HG03571 (cell line): ENCODE measurements around the gene OXCT1.
A peak's percentile ranks its signal among the peaks of the same experiment; 100 is the strongest.
"Not testable (repeated sequence)": the region's sequence is repeated elsewhere in the genome, so short reads cannot be mapped to it uniquely, and the experiment has no call there.

ENCODE experiments used
- ATAC-seq: cut with Tn5 transposase; IDR thresholded peaks from one replicate; pipeline ENCODE4 v1.9.1; 2021; ENCODE audit not compliant: unreplicated experiment

The OXCT1 gene

DNA sequence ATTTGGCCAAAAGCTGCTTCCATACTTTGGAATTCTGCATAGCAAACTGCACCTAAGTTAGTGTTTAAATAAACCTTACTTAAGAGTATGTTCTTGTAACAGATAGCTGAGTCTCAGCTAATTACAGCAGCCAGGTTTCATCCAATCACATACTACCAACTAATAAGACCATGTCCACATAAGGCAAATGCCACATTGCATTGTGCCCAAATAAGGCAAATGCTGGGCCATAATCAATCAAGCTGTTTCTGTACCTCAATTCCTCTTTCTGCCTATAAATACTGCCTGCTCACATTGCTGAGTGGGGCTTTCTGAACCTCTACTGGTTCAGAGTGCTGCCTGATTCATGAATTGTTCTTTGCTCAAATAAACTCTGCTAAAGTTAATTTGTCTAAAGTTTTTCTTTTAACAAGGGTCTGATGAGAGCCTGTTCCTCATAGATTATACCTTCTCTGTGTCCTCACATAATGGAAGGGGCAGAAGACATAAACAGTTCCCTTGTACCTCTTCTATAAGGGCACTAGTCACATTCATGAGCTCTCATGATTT lies 4.4 kb upstream of the OXCT1 start:
- no peak for ATAC-seq

DNA sequence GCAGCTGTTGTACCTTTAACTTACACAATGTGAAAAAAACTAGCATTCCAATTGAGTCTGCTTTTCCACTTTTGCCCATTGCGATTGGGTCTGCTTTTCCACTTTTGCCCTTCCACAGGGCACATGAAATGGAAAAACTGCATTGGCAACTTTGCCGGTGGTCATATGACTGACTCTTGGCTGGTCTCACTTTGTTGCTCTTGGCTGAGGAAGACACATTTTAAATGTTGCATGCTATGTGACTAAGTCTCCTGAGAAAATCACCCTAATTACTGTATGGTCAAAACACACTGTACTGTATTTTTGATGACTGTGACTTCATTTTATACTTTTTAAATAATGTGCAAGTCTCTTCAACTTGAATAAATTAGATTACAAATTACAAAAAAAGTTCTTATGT lies 1.6 kb upstream of the OXCT1 start:
- ATAC-seq, result no peak

DNA sequence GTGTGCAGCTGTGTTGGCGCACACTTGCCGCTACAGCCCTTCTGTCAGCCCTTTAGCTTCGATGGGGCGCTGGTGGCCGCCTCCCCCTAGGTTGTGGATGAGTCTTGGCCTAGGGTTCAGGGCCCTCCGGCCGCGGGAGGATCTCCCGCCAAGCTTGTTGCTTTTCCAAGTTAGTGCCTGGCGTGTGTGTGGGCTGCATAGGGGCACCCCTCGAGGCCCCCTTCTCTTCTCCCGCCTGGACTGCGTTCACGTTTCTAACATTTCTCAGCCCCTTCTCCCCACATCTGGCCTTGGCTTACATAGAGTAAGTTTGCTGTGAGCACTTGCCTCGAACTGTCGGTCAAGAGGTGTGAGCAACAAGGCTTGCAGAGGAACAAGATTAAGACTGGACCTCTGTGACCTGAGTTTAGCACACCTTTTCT lies 413 bp upstream of the OXCT1 start:
- ATAC-seq, result no peak

DNA sequence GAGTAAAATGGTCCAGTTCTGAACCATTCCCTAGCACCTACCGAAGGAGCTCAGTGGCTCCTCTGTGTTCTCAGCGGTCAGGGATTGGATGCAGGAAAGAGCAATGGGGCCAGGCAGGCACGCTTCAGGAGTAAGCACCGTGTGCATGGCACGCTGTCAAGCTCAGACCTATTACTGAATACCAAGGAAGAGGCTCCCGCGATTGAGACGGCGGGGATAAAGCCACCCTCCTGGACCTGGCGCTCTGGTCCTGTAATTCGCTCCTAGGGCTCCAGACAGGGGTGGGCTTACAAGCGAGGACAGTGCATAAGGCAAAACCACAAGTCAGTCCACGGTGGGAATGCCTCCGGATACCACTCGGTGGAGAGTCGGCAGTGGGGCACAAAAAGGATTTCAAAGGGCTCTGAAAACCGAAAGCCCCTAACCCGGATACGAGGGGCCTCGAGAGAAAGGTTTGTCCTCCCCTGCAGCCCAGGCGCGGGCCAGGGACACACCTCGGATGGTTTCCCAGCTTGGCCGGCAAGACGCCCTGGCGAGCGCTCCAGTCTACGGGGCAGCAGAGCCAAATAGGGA lies 988 bp downstream of the OXCT1 start:
- ATAC-seq, result peak; percentile 2

GRCh38 chr5:41863871-41864486 lies 6.2 kb downstream of the OXCT1 start:
- ATAC-seq, result no peak

GRCh38 chr5:41858890-41859289 lies 11.3 kb downstream of the OXCT1 start:
- ATAC-seq, result no peak

- ATAC-seq, result no peak
Observed at GRCh38 chr5:41857989-41858388, 12.2 kb downstream of the OXCT1 start.

DNA sequence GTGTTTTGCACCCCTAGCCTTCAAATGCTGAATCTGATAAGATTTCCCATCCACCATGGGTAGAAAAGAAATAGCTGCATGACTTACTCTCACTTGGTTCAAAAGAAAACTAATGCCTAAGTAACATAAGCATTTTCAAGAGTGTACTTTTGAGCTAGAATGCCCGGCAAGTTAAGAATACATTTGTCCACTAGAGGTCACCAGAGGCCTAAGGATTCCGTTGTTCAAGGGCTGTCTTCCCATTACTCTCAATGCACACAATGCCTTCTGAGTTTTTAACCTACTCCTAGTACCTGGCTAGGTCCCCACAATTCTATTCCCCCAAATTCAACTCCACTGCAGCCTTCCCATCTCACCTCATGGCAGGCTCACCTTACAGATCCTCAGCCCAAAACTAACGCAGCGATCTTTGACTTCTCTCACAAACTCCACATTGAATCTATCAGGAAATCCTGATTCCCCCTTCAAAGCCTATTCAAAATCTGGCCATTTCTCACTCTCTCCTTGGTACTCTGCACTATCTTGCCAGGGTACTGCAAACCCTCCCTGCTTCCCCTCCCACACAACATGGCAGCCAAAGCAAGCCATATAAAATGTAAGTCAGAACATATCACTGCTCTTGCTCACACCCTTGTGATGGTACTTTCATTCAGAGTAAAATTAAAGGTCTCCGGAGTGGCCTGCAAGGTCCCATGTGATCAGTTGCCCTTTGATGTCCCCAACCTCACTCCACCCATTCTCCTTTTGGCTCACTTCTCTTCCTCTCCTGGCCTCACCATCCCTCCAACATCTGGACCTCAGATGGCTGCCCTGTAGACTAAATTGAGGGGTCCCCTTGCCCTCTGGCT lies 13.4 kb downstream of the OXCT1 start:
- ATAC-seq, result peak; percentile 82

DNA sequence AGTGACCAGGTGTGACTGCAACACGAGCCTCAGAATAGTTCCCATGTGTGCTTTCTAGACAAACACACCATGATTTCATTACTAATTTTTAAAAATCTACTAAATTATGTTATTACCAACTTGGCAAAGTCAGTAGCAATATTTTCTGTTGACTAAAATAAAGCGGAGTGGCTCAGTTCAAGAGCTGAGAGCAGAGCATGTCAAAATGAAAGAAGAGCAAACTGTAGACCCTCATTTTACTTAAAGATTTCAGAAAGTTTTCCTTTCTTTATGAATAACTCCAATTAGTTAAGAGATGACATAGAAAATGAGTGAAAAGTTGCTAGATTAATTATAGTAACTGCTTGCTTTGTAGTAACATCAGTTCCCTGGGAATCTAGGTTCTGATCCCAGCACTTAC lies 17.9 kb downstream of the OXCT1 start:
- no peak for ATAC-seq

DNA sequence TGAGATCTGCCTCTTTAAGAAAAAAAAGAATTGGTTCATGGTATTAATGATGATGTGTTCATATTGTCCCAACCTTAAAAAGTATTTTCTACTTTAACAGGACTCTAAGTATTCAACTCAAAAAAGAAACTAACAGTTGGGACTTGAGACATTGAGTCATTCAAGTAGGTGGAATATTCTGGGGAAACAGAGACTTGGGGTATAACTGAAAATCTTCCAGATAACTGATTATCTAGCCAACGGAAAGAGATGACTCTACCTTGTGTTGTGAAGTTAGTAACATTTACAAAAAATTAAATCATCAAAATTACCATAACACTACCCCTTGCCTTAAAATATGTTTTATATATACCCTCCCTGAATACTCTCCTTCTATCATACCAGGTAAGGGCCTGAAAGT lies 19.1 kb downstream of the OXCT1 start:
- ATAC-seq, result no peak

- no peak for ATAC-seq
Observed at GRCh38 chr5:41848983-41849382, 21.2 kb downstream of the OXCT1 start.

- ATAC-seq, result not testable (repeated sequence)
Observed at GRCh38 chr5:41845751-41846150, 24.5 kb downstream of the OXCT1 start.

GRCh38 chr5:41844502-41844901 lies 25.7 kb downstream of the OXCT1 start:
- no peak for ATAC-seq

DNA sequence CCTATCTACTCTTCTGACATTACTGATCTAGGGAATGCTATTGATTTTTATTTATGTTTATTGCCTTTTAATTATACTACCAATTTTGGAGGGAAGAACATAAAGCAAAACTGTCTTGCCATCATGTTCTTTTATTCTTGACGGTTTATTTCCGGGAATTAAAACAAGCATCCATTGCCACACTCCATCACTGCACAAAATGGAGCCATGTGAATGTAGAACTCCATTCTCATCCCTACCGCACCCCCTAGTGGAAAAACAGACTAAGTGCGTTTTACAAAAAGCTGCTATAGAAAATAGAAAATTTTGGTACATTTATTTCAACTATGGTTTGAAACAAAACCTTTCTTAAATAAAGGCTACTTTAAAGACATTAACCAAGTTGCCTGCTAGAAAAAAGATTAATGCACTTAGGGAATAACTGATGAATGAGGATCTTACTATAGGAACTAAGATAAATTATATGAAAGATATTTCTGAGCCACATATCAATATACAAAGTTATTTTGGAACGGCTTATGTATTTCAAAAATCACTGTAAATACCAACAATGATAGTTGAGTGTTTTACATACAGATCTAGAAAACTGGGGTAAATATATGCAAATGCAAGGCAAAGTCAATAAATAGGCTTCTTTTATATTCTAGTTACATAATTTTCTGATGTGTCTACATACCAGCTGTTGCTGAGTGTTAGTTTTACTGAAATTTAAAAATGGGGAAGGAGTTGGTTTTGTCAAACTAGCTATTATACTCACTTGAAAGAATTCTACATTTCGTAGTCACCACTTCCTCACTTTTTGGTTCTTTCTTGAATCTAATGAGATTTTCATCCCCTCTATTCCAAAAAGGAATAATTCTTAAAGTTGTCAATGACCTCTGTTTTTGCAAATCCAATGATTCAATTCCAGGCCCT lies 26.5 kb downstream of the OXCT1 start:
- ATAC-seq, result peak; percentile 47

- ATAC-seq, result peak; percentile 89
Observed at GRCh38 chr5:41842777-41843176, 27.4 kb downstream of the OXCT1 start.

DNA sequence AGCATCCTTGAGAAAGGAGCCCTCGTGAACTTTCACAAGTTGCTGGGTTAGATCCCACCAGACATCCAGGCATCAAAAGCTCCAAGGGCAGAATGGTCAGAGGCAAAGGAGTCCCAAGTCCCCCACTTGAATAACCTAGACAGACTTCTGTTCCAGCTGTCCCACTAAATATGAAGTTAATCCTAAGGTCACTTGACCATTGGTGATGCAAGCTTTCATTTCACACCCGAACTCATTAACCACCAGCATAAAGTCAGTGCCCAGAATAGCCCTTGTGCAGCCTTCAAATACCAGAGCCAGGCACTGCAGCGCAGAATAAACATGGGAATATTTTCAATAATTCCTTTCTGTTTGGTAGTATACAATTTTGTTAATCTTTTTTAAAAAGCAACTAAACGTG lies 28.9 kb downstream of the OXCT1 start:
- no peak for ATAC-seq

DNA sequence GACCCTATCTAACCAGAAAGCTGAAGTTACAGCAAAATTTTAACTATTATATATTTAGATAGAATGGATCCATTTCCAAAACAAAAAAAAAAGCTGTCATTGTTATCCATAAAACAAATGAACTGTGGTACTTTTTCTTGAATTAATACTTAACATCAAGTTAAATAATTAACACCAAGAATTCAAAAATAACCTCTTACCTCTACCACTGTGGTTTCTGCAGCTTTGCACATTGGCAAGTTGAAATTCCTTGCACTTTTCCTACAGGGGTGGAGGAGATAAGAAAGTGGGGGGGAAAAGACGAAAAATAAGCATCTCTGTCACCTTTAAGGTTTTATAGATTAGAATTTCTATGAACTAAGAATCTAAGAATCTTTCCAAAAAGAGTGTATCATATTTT lies 30.0 kb downstream of the OXCT1 start:
- ATAC-seq, result no peak

- ATAC-seq, result no peak
Observed at GRCh38 chr5:41837793-41838192, 32.4 kb downstream of the OXCT1 start.

DNA sequence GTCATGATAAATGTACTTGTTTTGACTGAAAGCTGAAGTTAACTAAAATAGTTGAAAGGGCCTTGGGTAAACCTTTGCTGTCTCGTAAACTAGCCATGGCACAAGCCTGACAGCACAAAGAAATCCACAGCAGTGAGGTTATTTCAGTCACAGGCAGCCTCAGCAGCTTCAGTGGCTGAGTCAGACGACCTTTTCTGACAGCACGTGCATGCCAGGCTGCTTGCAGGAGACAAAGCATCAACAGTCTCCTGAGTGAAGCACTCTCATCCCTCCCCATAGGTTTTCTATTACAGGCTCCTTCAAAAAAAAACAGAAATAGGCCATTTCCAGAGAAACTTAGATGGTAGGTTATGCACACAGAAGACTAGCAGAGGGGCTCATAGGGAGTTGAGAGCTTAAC lies 34.6 kb downstream of the OXCT1 start:
- ATAC-seq, result no peak

- ATAC-seq, result no peak
Observed at GRCh38 chr5:41834506-41834905, 35.7 kb downstream of the OXCT1 start.

DNA sequence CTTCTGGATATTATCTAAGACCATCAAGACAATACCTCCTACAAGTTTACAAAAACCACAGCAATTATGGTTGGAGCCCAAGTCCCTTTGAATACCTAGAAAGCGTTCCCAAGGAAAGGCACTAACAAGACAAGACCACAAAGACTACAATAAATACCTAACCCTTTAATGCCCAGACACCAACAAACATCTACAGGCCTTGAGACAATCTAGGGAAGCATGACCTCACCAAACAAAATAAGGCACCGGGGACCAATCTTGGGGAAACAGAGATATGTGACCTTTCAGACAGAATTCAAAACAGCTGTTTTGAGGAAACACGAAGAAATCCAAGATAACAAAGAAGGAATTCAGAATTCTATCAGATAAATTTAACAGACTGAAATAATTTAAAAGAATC lies 37.8 kb downstream of the OXCT1 start:
- no peak for ATAC-seq
